Lung (tissue), 13 donors: ENCODE measurements around the gene ADAM29. TPM values are rescaled to one million over a fixed set of nuclear protein-coding genes. Genes with fewer than 3 reads are reported as not detected.
"Not testable (repeated sequence)": the region's sequence is repeated elsewhere in the genome, so short reads cannot be mapped to it uniquely, and the experiment has no call there.

ENCODE experiments used
- ATAC-seq: fragments of 200-7000 bp; cut with Tn5 transposase; one replicate; pipeline ENCODE4 v1.9.1; 2020; ENCODE audit warnings: moderate number of reproducible peaks; ENCODE audit not compliant: insufficient read depth, low FRiP score
- DNase-seq, 3 donors: peaks; one replicate each; pipeline ENCODE4 v3.0.0-alpha.2; 2013 to 2017
- H3K27ac ChIP-seq, 2 donors: one replicate each; pipeline ENCODE4 v1.5.1; 2013; ENCODE audit warnings: mild to moderate bottlenecking in 2 of 2, moderate library complexity in 2 of 2, control low read depth in 1 of 2, inconsistent platforms in 1 of 2, low read depth in 1 of 2, low read length in 1 of 2
- H3K27me3 ChIP-seq, 3 donors: one replicate each; pipeline ENCODE4 v1.5.1; 2013; ENCODE audit warnings: low read length in 2 of 3; ENCODE audit not compliant: control insufficient read depth in 3 of 3, insufficient read depth in 3 of 3
- H3K36me3 ChIP-seq, 4 donors: one replicate each; pipeline ENCODE4 v1.5.1; 2013; ENCODE audit warnings: low read length in 4 of 4, mild to moderate bottlenecking in 1 of 4, moderate library complexity in 1 of 4; ENCODE audit not compliant: control insufficient read depth in 4 of 4, insufficient read depth in 4 of 4
- H3K4me1 ChIP-seq, 5 donors: one replicate each; pipeline ENCODE4 v1.5.1; 2013; ENCODE audit warnings: low read length in 5 of 5, mild to moderate bottlenecking in 2 of 5, moderate library complexity in 1 of 5; ENCODE audit not compliant: control insufficient read depth in 5 of 5, insufficient read depth in 5 of 5
- H3K4me3 ChIP-seq: one replicate; pipeline ENCODE4 v1.5.1; 2013; ENCODE audit warnings: mild to moderate bottlenecking, control low read depth, moderate library complexity
- H3K9ac ChIP-seq, 2 donors: one replicate each; pipeline ENCODE4 v1.5.1; 2013; ENCODE audit warnings: low read length in 2 of 2, control low read depth in 1 of 2; ENCODE audit not compliant: insufficient read depth in 1 of 2
- H3K9me3 ChIP-seq, 4 donors: one replicate each; pipeline ENCODE4 v1.5.1; 2013; ENCODE audit warnings: low read length in 3 of 4, mild to moderate bottlenecking in 1 of 4, moderate library complexity in 1 of 4; ENCODE audit not compliant: control insufficient read depth in 4 of 4, insufficient read depth in 3 of 4
- CTCF ChIP-seq: IDR thresholded peaks from 2 replicates; pipeline ENCODE4 v1.5.1; 2012; ENCODE audit warnings: mild to moderate bottlenecking; ENCODE audit errors: control extremely low read depth, extremely low read depth
- WGBS, 2 donors: extraction: QIAGEN DNeasy Blood & Tissue Kit; methylation state at CpG; one replicate each; pipeline ENCODE4 v1.1.7; 2013; 5-methylcytosine and 5-hydroxymethylcytosine counted together
- polyA plus RNA-seq, 2 donors: library from polyadenylated mRNA; stranded (reverse); fragments of 200-250 nt; gene quantifications; one replicate each; pipeline ENCODE4 v1.2.1, GENCODE V29; 2013
- small RNA-seq: library from RNA; depleted of rRNA; stranded (forward); fragments of <200 nt; gene quantifications from one replicate; pipeline ENCODE3, GENCODE V24; 2014; ENCODE audit warnings: low replicate concordance
- total RNA-seq, 2 donors: library from RNA; depleted of rRNA in 1 of 2; stranded (reverse); fragments of >200 nt in 1 of 2; gene quantifications; one replicate each; pipeline ENCODE4 v1.2.1, GENCODE V29; 2014 to 2021
- donor health status: control.
- donor health status: control.
- donor health status: Bipolar disorder and iron deficiency.
- donor health status: healthy.
- donor health status: DM: yes; HTN: yes; CAD: no.

ADAM29 gene
- total and polyA plus RNA-seq, 4 donors = 0.05 to 0.06 TPM; not detected in 2

- ATAC-seq (no peak), DNase-seq (no peak)
- Histone ChIP-seq H3K4me3 (no peak overlapping the region), H3K4me1 (no peaks in the 10 kb centered on the region), H3K9ac (no peak overlapping the region), H3K27me3 (no peaks in the 10 kb centered on the region), H3K36me3 (no peaks in the 10 kb centered on the region), H3K9me3 (no peaks in the 10 kb centered on the region), H3K27ac (no peak overlapping the region)
- no peak for TF ChIP-seq CTCF
- 54 to 56% methylated on average over 1 of the region's 1 CpG for WGBS, 2 donors
These were observed 77.9 kb downstream of the ADAM29 start for GRCh38 chr4:174996079-174996478.

- no peaks in the 10 kb centered on the region for H3K36me3 ChIP-seq
- H3K27me3 ChIP-seq = no peaks in the 10 kb centered on the region
- DNase-seq (no peak), ATAC-seq (no peak)
- H3K4me1 ChIP-seq = no peaks in the 10 kb centered on the region
- no peaks in the 10 kb centered on the region for H3K9me3 ChIP-seq
- no peak for TF ChIP-seq CTCF
- no peak overlapping the region for H3K4me3 ChIP-seq
- H3K27ac ChIP-seq = no peak overlapping the region
- no peak overlapping the region for H3K9ac ChIP-seq
- 53 to 69% methylated on average over 4 of the region's 4 CpGs for WGBS, 2 donors
These were observed 81.2 kb downstream of the ADAM29 start for GRCh38 chr4:174999407-174999806.

GRCh38 chr4:175017751-175018150 is 99.6 kb downstream of the ADAM29 start:
- Histone ChIP-seq H3K4me3 (no peak overlapping the region), H3K9me3 (peaks cover 0 to 2% (median 0%) of the 10 kb centered on the region in 4 donors), H3K9ac (no peak overlapping the region), H3K27ac (no peak overlapping the region), H3K4me1 (no peaks in the 10 kb centered on the region), H3K36me3 (no peaks in the 10 kb centered on the region), H3K27me3 (no peaks in the 10 kb centered on the region)
- ATAC-seq = no peak
- WGBS, 2 donors = 88 to 92% methylated on average over 3 of the region's 3 CpGs
- no peak for TF ChIP-seq CTCF
- DNase-seq = no peak

GRCh38 chr4:175019447-175019846 is 101.3 kb downstream of the ADAM29 start:
- H3K27me3 ChIP-seq, H3K36me3 ChIP-seq, ATAC-seq, H3K9ac ChIP-seq, DNase-seq, H3K27ac ChIP-seq, H3K9me3 ChIP-seq, H3K4me3 ChIP-seq, H3K4me1 ChIP-seq: not testable (repeated sequence)
- 91 to 96% methylated on average over 19 to 20 of the region's 20 CpGs for WGBS, 2 donors

Small RNA genes within 50 kb of the gene (small RNA-seq; reads per million reads assigned to genes)
- gene AC105914.1 = not detected

Other genes starting within 250 kb of the ADAM29 start
- gene GLRA3, start 89.1 kb upstream of the ADAM29 start, total RNA-seq = under 1 TPM in 1 of 2 donors, not detected in 1; 0.15 TPM
- under 1 TPM in 1 of 2 donors, not detected in 1; 0.06 TPM for gene GLRA3, start 89.1 kb upstream of the ADAM29 start, polyA plus RNA-seq